HG03571 (cell line): ENCODE measurements around the gene TMEM263.
"Not testable (repeated sequence)": the region's sequence is repeated elsewhere in the genome, so short reads cannot be mapped to it uniquely, and the experiment has no call there.

Experiments used
- ATAC-seq: cut with Tn5 transposase; IDR thresholded peaks from one replicate; pipeline ENCODE4 v1.9.1; 2021; ENCODE audit not compliant: unreplicated experiment

Gene TMEM263

DNA sequence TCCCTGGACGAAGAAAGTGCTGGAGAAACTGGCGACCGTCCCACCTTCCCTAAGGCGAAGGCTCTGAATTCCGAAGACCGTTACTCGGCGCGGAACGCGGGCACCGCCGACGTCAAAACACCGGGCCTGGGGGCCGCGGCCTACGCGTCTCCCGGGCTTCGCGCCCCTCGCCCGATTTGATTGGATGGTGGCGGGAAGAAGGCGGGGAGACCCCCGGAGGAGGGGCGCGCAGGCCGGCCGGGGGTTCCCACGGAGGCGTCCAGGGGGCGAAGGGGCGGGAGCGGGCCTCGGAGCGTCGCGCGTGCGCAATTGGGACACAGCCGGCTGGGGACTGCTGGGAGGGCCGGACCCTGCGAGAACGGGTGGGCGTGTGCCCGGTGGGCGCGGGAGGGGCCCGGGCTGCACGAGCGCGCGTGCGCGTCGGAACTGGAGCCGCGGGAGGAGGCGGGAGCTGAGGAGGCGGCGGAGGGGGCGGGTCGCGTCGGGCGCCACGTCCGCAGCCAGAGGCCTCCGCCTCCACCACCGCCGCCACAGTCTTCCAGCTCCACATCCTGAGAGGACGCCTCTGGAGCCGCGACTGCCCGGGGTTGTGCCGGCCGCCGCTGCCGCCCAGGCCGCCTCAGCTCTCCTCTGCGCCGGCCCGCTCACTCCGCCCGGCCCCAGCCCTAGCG lies at the start of gene TMEM263:
Gene TMEM263, plus strand, starts transcription at position 531 of the 671 bp plus-strand sequence. CDS start 11,210 bp downstream, outside the sequence.
- peak; percentile 76 for ATAC-seq

GRCh38 chr12:106906715-106907114 lies 49.0 kb upstream of the TMEM263 start:
- ATAC-seq = no peak

GRCh38 chr12:106907411-106907810 lies 48.3 kb upstream of the TMEM263 start:
- no peak for ATAC-seq

DNA sequence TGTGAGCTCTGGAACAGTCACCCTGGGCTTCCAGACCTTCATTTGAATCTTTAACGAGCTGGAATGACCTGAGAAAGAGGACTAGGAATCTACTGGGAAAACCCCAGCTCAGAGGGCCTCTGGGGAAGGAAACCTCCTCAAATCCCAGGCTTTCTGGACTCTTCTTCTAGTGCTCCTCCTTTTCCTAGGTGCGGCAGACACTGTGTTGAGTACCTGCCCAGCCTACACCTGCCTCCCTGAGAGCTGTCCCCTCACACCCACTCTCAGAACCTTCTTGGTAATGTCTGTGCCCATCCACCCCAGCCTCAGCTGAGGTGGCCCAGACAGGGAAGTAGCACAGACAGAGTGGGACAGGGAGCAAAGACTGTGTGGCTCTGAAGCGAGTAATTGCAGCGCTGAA lies 47.9 kb upstream of the TMEM263 start:
- ATAC-seq = no peak

GRCh38 chr12:106908561-106908960 lies 47.1 kb upstream of the TMEM263 start:
- no peak for ATAC-seq

- peak; percentile 87 for ATAC-seq
These were observed 45.5 kb upstream of the TMEM263 start for GRCh38 chr12:106910202-106910601.

DNA sequence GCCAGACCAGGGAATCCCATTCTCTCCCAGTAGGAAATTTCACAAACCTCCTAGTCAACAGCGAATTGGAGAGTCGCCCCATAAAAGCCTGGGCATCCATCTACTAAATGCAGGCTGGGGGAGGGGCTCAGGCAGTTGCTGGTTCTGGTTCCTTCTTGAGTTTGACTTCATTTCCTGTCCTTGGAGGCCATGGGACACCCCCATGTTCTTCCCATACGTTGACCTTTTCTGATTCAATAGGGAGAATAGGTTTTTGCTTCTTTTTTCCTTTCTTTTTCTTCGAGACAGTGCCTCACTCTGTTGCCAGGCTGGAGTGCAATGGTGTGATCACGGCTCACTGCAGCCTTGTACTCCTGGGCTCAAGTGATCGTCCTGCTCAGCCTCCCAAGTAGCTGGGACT lies 44.1 kb upstream of the TMEM263 start:
- ATAC-seq = no peak

- no peak for ATAC-seq
These were observed 42.3 kb upstream of the TMEM263 start for GRCh38 chr12:106913456-106913855.

GRCh38 chr12:106914796-106915634 lies 40.7 kb upstream of the TMEM263 start:
- peak; percentile 55 for ATAC-seq

DNA sequence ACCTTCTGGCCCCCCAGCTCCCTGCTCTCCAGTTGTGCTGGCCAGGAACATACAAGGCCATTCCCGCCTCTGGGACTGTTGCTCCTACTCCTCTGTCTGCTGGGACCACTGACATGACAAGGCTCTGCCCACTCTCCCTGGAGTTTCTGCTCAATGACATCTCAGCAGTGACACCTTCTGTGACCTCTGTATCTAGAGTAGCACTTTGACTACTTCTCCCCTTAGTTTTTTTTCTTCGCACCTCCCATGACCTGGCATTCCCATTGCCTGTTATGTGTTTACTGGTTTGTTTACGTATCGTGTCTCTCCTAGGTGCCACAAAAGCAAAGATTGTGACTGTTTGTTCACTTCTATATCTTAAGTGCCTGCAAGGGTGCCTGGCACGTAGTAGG lies 40.1 kb upstream of the TMEM263 start:
- no peak for ATAC-seq

DNA sequence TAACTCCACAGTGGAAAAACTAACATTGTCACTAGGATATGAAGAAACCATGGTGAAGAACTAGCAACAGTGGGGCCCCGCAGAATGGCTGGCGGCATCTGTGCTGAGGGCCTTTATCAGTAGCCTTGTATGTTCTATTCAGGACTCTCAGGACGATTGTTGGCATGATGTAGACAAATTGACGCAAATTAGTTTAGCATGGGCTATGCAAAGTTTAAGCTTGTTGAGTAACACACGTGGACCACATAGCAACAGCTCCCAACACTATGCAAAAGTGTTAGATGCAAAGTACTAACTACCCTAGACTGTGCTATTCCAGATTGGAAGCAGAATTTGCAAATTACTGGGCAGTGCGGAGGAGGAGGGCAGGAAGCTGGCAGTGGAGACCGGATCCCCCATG lies 38.2 kb upstream of the TMEM263 start:
- ATAC-seq = no peak

DNA sequence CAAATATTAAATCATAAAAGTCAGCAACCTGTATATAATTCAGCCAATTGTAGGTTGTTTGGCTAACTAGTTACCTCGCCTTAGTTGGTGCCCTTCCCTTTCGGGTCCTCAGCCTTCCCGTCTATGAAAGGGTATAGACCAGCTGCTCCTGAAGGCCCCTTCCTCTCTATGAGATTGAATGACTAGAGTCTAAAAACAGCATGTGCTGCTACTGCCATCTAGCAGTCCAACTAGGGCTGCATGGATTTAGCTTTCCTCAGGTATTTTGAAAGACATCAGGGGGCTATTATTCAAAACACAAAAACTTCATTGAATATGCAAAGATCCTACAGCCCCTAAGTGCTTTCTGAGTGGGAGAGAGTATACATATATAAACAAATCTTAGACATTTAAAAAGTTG lies 37.0 kb upstream of the TMEM263 start:
- no peak for ATAC-seq

GRCh38 chr12:106919910-106920544 lies 35.7 kb upstream of the TMEM263 start:
- ATAC-seq = no peak

DNA sequence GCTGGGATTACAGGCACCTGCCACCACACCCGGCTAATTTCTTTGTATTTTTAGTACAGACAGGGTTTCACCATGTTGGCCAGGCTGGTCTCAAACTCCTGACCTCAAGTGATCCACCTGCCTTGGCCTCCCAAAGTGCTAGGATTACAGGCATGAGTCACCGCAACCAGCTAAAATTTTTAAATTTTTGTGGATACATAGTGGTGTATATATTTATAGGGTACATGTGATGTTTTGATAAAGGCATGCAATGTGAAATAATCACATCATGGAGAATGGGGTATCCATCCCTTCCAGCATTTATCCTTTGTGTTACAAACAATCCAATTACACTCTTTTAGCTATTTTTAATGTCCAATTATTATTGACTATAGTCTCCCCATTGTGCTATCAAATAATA lies 33.7 kb upstream of the TMEM263 start:
- ATAC-seq = not testable (repeated sequence)

- ATAC-seq = not testable (repeated sequence)
These were observed 32.1 kb upstream of the TMEM263 start for GRCh38 chr12:106923594-106923993.

- no peak for ATAC-seq
These were observed 31.3 kb upstream of the TMEM263 start for GRCh38 chr12:106924268-106924861.

DNA sequence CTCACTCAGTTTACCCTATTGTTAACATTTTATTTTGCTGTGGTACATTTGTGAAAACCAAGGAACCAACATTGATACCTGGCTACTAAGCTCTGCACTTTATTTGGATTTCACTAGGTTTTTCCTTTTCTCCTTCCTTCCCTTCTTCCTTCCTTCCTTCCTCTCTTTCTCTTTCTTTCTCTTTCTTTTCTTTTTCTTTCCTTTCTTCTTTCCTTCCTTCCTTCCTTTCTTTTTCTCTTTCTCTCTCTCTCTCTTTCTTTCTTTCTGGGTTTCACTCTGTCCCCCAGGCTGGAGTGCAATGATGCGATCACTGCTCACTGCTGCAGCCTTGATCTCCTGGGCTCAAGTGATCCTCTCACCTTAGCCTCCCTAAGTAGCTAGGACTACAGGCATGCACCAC lies 29.1 kb upstream of the TMEM263 start:
- ATAC-seq = no peak

DNA sequence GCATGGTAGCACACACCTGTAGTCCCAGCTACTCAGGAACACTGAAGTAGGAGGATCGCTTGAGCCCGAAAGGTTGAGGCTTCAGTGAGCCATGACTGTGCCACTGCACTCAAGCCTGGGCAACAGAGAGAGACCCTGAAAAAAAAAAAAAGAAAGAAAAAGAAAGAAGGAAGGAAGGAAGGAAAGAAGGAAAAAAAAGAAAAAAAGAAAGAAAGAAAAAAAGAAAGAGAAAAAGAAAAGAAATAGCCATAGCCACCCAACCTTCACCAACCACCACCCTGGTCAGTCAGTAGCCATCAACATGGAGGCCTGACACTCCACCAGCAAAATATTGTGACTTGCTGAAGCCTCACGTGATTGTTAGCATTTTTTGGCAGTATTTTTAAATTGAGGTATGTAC lies 21.4 kb upstream of the TMEM263 start:
- no peak for ATAC-seq

GRCh38 chr12:106941481-106942156 lies 14.1 kb upstream of the TMEM263 start:
- ATAC-seq = no peak

DNA sequence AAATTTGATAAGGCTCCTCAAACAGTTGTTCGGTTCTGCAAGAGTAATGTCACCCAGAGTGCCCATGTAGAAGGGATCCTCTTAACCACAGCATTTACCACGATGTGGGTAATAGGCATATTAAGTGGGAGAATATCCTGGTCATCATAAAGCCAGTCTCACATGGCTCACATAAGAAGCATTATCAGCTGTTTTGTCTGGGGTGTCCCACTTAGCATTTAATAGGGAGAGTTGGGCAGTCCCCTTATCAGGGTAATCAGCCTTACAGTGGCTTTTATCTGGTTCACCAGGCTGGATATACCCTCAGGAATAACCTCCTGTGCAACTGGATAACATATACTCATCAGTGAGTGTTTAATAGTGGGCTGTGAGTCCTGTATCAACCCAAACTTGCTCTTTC lies 12.9 kb upstream of the TMEM263 start:
- ATAC-seq = no peak

DNA sequence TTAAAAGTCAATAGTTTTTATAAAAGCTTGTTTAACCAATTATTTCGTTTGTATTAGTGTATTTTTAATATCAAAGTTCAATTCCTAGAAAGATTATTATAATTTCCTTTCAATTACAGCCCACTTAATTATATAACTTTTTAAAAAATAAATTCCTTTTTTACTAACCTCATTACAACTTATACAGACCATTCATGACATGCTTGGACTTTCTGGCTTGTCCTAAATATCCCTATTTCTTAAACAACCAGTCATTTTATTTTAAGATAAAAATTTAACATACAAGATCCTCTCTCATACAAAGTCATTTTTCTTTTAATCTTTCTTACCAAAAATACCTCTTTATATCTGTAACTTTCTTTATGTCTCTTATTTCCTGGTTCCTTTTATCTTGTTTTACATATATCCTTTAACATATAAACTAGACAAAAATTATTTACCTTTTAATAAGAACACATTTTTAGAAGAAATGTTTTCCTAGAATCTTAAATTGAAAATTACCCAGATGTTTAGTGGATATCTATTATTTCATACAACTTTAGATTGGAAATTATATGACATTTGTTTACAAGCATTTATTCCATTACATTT lies 10.4 kb upstream of the TMEM263 start:
- ATAC-seq = no peak
